HUES6 (cell line): ENCODE data around the gene ZNF429.
"Not testable (repeated sequence)": the region's sequence is repeated elsewhere in the genome, so short reads cannot be mapped to it uniquely, and the experiment has no call there.

Experiments used
- H3K27ac ChIP-seq: 2 replicates; pipeline ENCODE4 v1.7.0; 2013; ENCODE audit warnings: low read depth, mild to moderate bottlenecking, low read length, inconsistent platforms
- H3K27me3 ChIP-seq: 2 replicates; pipeline ENCODE4 v1.6.1; 2013; ENCODE audit warnings: low read length; ENCODE audit not compliant: control insufficient read depth, insufficient read depth
- H3K36me3 ChIP-seq: 2 replicates; pipeline ENCODE4 v1.6.1; 2013; ENCODE audit warnings: low read length; ENCODE audit not compliant: control insufficient read depth, insufficient read depth
- H3K4me1 ChIP-seq: 2 replicates; pipeline ENCODE4 v1.6.1; 2013; ENCODE audit warnings: low read length; ENCODE audit not compliant: control insufficient read depth, insufficient read depth
- H3K4me3 ChIP-seq: 2 replicates; pipeline ENCODE4 v1.5.1; 2013; ENCODE audit warnings: low read depth, low read length
- H3K9ac ChIP-seq: one replicate; pipeline ENCODE4 v1.6.1; 2013; ENCODE audit warnings: mild to moderate bottlenecking, low read length
- H3K9me3 ChIP-seq: 2 replicates; pipeline ENCODE4 v1.6.1; 2013; ENCODE audit warnings: low read depth, low read length; ENCODE audit not compliant: control insufficient read depth, insufficient read depth

ZNF429 gene

GRCh38 chr19:21483589-21484170 lies 21.7 kb upstream of the ZNF429 start:
- Histone ChIP-seq H3K27me3 (no peaks in the 10 kb centered on the region), H3K4me3 (peak overlapping the region; percentile 7; the same call in 1 of the 2 replicates), H3K9me3 (peaks cover 27% of the 10 kb centered on the region), H3K27ac (no peak overlapping the region), H3K4me1 (no peaks in the 10 kb centered on the region), H3K36me3 (peaks cover 15% of the 10 kb centered on the region; the same call in 1 of the 2 replicates), H3K9ac (no peak overlapping the region)

GRCh38 chr19:21484631-21485030 lies 20.8 kb upstream of the ZNF429 start:
- Histone ChIP-seq H3K9me3 (peaks cover 33% of the 10 kb centered on the region), H3K27ac (no peak overlapping the region), H3K4me3 (no peak overlapping the region), H3K36me3 (peaks cover 20% of the 10 kb centered on the region; the same call in 1 of the 2 replicates), H3K4me1 (no peaks in the 10 kb centered on the region), H3K9ac (no peak overlapping the region), H3K27me3 (no peaks in the 10 kb centered on the region)

GRCh38 chr19:21485926-21486325 lies 19.5 kb upstream of the ZNF429 start:
- Histone ChIP-seq H3K4me1 (no peaks in the 10 kb centered on the region), H3K27ac (no peak overlapping the region), H3K36me3 (peaks cover 33% of the 10 kb centered on the region; the same call in 1 of the 2 replicates), H3K4me3 (no peak overlapping the region), H3K9ac (no peak overlapping the region), H3K9me3 (peaks cover 33% of the 10 kb centered on the region), H3K27me3 (no peaks in the 10 kb centered on the region)

- Histone ChIP-seq H3K27me3 (no peaks in the 10 kb centered on the region), H3K4me1 (no peaks in the 10 kb centered on the region), H3K9ac (no peak overlapping the region), H3K4me3 (no peak overlapping the region), H3K9me3 (peaks cover 35% of the 10 kb centered on the region), H3K36me3 (peaks cover 42% of the 10 kb centered on the region; the same call in 1 of the 2 replicates), H3K27ac (no peak overlapping the region)
These were observed 17.4 kb upstream of the ZNF429 start for GRCh38 chr19:21487969-21488368.

- peaks cover 39% of the 10 kb centered on the region for H3K9me3 ChIP-seq
- H3K4me1 ChIP-seq, result no peaks in the 10 kb centered on the region
- peaks cover 59% of the 10 kb centered on the region; the same call in 1 of the 2 replicates for H3K36me3 ChIP-seq
- no peak overlapping the region for H3K9ac ChIP-seq
- no peaks in the 10 kb centered on the region for H3K27me3 ChIP-seq
- H3K27ac ChIP-seq, result no peak overlapping the region
- H3K4me3 ChIP-seq, result no peak overlapping the region
These were observed 14.3 kb upstream of the ZNF429 start for GRCh38 chr19:21491146-21491545.

- Histone ChIP-seq H3K9me3 (peaks cover 36% of the 10 kb centered on the region), H3K4me3 (no peak overlapping the region), H3K4me1 (no peaks in the 10 kb centered on the region), H3K9ac (no peak overlapping the region), H3K27ac (no peak overlapping the region), H3K36me3 (peaks cover 67% of the 10 kb centered on the region; the same call in 1 of the 2 replicates), H3K27me3 (no peaks in the 10 kb centered on the region)
These were observed 12.2 kb upstream of the ZNF429 start for GRCh38 chr19:21492947-21493906.

GRCh38 chr19:21496876-21497275 lies 8.5 kb upstream of the ZNF429 start:
- no peak overlapping the region for H3K27ac ChIP-seq
- H3K9ac ChIP-seq, result no peak overlapping the region
- no peak overlapping the region for H3K4me3 ChIP-seq
- no peaks in the 10 kb centered on the region for H3K27me3 ChIP-seq
- peaks cover 26% of the 10 kb centered on the region; the same call in 1 of the 2 replicates for H3K9me3 ChIP-seq
- peaks cover 50% of the 10 kb centered on the region; the same call in 1 of the 2 replicates for H3K36me3 ChIP-seq
- H3K4me1 ChIP-seq, result no peaks in the 10 kb centered on the region

GRCh38 chr19:21498651-21499050 lies 6.8 kb upstream of the ZNF429 start:
- H3K27me3 ChIP-seq, result no peaks in the 10 kb centered on the region
- H3K4me3 ChIP-seq, result no peak overlapping the region
- no peaks in the 10 kb centered on the region for H3K4me1 ChIP-seq
- no peak overlapping the region for H3K27ac ChIP-seq
- H3K36me3 ChIP-seq, result peaks cover 41% of the 10 kb centered on the region; the same call in 1 of the 2 replicates
- H3K9me3 ChIP-seq, result peaks cover 29% of the 10 kb centered on the region; the same call in 1 of the 2 replicates
- no peak overlapping the region for H3K9ac ChIP-seq

GRCh38 chr19:21508198-21508597 lies 2.8 kb downstream of the ZNF429 start:
- no peaks in the 10 kb centered on the region; the same call in 1 of the 2 replicates for H3K36me3 ChIP-seq
- H3K9ac ChIP-seq, result no peak overlapping the region
- no peaks in the 10 kb centered on the region for H3K4me1 ChIP-seq
- peaks cover 24% of the 10 kb centered on the region for H3K9me3 ChIP-seq
- H3K4me3 ChIP-seq, result no peak overlapping the region
- no peaks in the 10 kb centered on the region for H3K27me3 ChIP-seq
- H3K27ac ChIP-seq, result no peak overlapping the region

GRCh38 chr19:21511058-21511457 lies 5.7 kb downstream of the ZNF429 start:
- H3K4me1 ChIP-seq, H3K27me3 ChIP-seq, H3K36me3 ChIP-seq, H3K4me3 ChIP-seq, H3K9ac ChIP-seq, H3K27ac ChIP-seq: not testable (repeated sequence)
- H3K9me3 ChIP-seq, result peaks cover 34% of the 10 kb centered on the region

- not testable (repeated sequence) for H3K4me1 ChIP-seq, H3K4me3 ChIP-seq, H3K27me3 ChIP-seq
These were observed 7.2 kb downstream of the ZNF429 start for GRCh38 chr19:21512609-21513008.

More at GRCh38 chr19:21512609-21513008, 7.2 kb downstream of the ZNF429 start:
- not testable (repeated sequence) for H3K9ac ChIP-seq, H3K36me3 ChIP-seq, H3K27ac ChIP-seq
- peaks cover 42% of the 10 kb centered on the region for H3K9me3 ChIP-seq
